ENCODE results near the gene MST1. TPM values are rescaled to one million over a fixed set of nuclear protein-coding genes. Genes with fewer than 3 reads are reported as not detected.

The MST1 gene
- total RNA-seq, 1 experiment from 2014 or later, result 13.8 TPM

GRCh38 chr3:49681543-49681942 lies 7.7 kb downstream of the MST1 start:
- 0 out of 2 replicates have a peak, but pooled peaks cover 4% of the 10 kb centered on the region for H3K4me1 Mint-ChIP-seq
- ChIA-PET CTCF (interaction anchor here (2.4 kb wide), 1 partner anchor 20 kb away, joined by 8 read pairs; no protein-coding TSS in a partner anchor), POLR2A (no interaction called here)
- no peaks in the 10 kb centered on the region for H3K9me3 Mint-ChIP-seq
- DNase-seq (ENCODE audit: low spot score) (no peak), ATAC-seq (no peak)
- TF ChIP-seq NR3C1 (CRISPR knock-in tag; conservative IDR thresholded peaks at IDR 0.05; ENCODE audit: low read depth), result no peak
- TF ChIP-seq NR1H2 (CRISPR knock-in tag; IDR thresholded peaks at IDR 0.05), result no peak
- no peak for TF ChIP-seq SMAD4 (CRISPR knock-in tag; IDR thresholded peaks at IDR 0.05)
- TF ChIP-seq NR2C2 (CRISPR knock-in tag; IDR thresholded peaks at IDR 0.05), result no peak
- TF ChIP-seq PRRX2 (CRISPR knock-in tag; IDR thresholded peaks at IDR 0.05), result no peak
- no peak for TF ChIP-seq ZNF281 (CRISPR knock-in tag; IDR thresholded peaks at IDR 0.05)
- TF ChIP-seq HMGXB4 (CRISPR knock-in tag; IDR thresholded peaks at IDR 0.05), result no peak
- no peak for TF ChIP-seq EMX1 (CRISPR knock-in tag; IDR thresholded peaks at IDR 0.05)
- H3K4me3 Mint-ChIP-seq, result no peak overlapping the region
- H3K36me3 Mint-ChIP-seq, result peaks cover 39% of the 10 kb centered on the region
- no peak overlapping the region for H3K27ac Mint-ChIP-seq
- H3K27me3 Mint-ChIP-seq (ENCODE audit: low read depth), result no peaks in the 10 kb centered on the region

- no peak for ATAC-seq
- Mint-ChIP-seq H3K9me3 (no peaks in the 10 kb centered on the region), H3K27me3 (ENCODE audit: low read depth) (no peaks in the 10 kb centered on the region), H3K36me3 (peaks cover 40% of the 10 kb centered on the region), H3K4me1 (0 out of 2 replicates have a peak, but pooled peaks cover 4% of the 10 kb centered on the region), H3K4me3 (no peak overlapping the region), H3K27ac (no peak overlapping the region)
- TF ChIP-seq TCF7 (CRISPR knock-in tag; IDR thresholded peaks at IDR 0.05; ENCODE audit: low read depth) (no peak), ATF1 (CRISPR knock-in tag; IDR thresholded peaks at IDR 0.05) (no peak), MYBL2 (CRISPR knock-in tag; IDR thresholded peaks at IDR 0.05) (no peak), ZNF416 (CRISPR knock-in tag; IDR thresholded peaks at IDR 0.05) (no peak), E2F5 (CRISPR knock-in tag; IDR thresholded peaks at IDR 0.05) (no peak), NR1H2 (CRISPR knock-in tag; IDR thresholded peaks at IDR 0.05) (no peak), ARID4B (CRISPR knock-in tag; IDR thresholded peaks at IDR 0.05; ENCODE audit: borderline replicate concordance) (no peak), MAX (CRISPR knock-in tag; IDR thresholded peaks at IDR 0.05) (no peak), ZNF671 (CRISPR knock-in tag; IDR thresholded peaks at IDR 0.05) (no peak), ZNF281 (CRISPR knock-in tag; IDR thresholded peaks at IDR 0.05) (no peak)
- CTCF ChIA-PET, result interaction anchor here (2.4 kb wide), 1 partner anchor 20 kb away, joined by 8 read pairs; no protein-coding TSS in a partner anchor
- POLR2A ChIA-PET, result no interaction called here
- DNase-seq (ENCODE audit: low spot score), result no peak
These were observed 8.1 kb downstream of the MST1 start for GRCh38 chr3:49681232-49681522.

Measured in WTC11 (cell line).